ENCODE data around the gene CCND2. TPM values are rescaled to one million over a fixed set of nuclear protein-coding genes. Genes with fewer than 3 reads are reported as not detected.
A peak's percentile ranks its signal among the peaks of the same experiment; 100 is the strongest.

The CCND2 gene
- total RNA-seq, 1 donor from 2014 or later = 57.7 TPM

DNA sequence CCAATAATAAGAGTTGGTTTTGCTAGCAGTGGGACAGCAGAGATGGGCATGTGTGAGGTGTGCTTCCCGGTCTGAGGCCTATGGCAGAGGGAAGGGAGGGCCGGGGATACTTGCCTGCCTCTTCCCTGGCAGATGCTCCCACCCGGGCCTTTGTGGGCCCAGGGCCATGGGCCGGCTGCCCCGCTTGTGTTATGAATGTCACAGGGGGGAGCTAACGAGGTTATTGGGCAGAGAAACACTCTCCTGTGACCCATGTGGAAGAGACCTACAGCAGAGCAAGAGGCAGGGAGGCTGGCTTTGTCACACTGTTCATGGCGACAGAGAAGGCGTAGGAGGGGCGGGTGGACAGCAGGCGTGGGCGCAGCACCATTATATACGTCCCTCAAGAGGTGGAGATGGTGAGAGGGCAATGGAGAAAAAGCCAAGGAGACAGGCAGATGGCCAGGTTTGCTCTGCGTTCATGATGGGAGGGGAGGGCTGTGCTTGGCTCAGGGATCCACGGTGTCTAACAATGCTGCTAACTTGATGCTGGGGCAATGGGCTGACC lies 13.3 kb downstream of the CCND2 start:
- intact Hi-C loops (cut with DNase I) = no loop called here
- Histone ChIP-seq H3K27ac (no peak overlapping the region), H3K27me3 (ENCODE audit: low read depth) (no peaks in the 10 kb centered on the region), H3K9me3 (no peaks in the 10 kb centered on the region), H3K4me1 (peaks cover 21% of the 10 kb centered on the region), H3K4me3 (no peak overlapping the region), H3K36me3 (peaks cover 88% of the 10 kb centered on the region)
- DNase-seq (no peak), ATAC-seq (no peak)
- TF ChIP-seq, protein P1, sequence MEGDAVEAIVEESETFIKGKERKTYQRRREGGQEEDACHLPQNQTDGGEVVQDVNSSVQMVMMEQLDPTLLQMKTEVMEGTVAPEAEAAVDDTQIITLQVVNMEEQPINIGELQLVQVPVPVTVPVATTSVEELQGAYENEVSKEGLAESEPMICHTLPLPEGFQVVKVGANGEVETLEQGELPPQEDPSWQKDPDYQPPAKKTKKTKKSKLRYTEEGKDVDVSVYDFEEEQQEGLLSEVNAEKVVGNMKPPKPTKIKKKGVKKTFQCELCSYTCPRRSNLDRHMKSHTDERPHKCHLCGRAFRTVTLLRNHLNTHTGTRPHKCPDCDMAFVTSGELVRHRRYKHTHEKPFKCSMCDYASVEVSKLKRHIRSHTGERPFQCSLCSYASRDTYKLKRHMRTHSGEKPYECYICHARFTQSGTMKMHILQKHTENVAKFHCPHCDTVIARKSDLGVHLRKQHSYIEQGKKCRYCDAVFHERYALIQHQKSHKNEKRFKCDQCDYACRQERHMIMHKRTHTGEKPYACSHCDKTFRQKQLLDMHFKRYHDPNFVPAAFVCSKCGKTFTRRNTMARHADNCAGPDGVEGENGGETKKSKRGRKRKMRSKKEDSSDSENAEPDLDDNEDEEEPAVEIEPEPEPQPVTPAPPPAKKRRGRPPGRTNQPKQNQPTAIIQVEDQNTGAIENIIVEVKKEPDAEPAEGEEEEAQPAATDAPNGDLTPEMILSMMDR (IDR thresholded peaks at IDR 0.05) = no peak

DNA sequence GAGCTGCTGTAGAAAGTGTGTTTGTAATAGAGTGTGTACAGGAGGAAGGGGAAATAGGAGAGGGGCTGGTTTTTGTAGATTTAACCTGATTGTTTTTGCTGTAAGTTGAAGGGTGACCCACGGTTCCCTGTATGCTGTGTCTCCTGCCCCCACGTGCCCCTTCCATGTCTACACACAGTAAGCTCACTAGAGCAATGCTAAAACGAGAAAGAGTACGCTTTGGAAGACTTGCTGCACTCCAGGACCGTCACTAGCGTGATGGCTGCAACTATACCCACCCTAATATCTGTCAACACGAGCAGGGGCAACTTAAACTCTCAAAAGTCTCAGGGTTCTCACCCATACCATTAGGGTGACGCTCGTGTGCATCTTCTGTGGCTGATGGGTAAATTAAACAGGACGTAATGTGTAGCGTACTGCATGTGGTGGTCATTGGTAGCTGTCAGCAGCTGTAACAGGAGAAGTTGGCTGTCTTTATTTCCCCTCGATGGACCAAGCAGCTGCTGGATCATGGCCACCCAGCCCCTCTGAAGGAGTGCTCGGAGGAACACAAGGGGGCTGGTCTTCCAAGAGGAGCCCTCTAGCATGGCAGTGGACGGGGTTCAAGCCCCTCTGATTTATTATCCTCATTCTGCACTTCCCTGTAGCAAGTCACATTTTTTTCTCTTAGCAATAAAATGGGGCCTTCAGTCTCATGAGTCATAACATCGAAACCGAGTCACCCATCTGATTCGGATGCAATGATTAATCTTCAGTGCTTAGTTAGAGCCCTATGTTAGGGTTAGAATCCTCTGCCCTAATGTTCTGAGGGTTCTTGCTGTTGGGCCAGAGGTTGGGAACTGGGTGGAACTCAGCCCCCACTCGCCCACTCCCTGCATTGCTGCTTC lies 14.0 kb downstream of the CCND2 start:
- Histone ChIP-seq H3K4me1 (peaks cover 21% of the 10 kb centered on the region), H3K27ac (peak overlapping the region; percentile 73), H3K27me3 (ENCODE audit: low read depth) (no peaks in the 10 kb centered on the region), H3K4me3 (no peak overlapping the region), H3K9me3 (no peaks in the 10 kb centered on the region), H3K36me3 (peaks cover 87% of the 10 kb centered on the region)
- DNase-seq = no peak
- ATAC-seq = peak; percentile 15 to 18
- TF ChIP-seq, protein P1 (IDR thresholded peaks at IDR 0.05) = no peak
- intact Hi-C loops (cut with DNase I) = no loop called here

DNA sequence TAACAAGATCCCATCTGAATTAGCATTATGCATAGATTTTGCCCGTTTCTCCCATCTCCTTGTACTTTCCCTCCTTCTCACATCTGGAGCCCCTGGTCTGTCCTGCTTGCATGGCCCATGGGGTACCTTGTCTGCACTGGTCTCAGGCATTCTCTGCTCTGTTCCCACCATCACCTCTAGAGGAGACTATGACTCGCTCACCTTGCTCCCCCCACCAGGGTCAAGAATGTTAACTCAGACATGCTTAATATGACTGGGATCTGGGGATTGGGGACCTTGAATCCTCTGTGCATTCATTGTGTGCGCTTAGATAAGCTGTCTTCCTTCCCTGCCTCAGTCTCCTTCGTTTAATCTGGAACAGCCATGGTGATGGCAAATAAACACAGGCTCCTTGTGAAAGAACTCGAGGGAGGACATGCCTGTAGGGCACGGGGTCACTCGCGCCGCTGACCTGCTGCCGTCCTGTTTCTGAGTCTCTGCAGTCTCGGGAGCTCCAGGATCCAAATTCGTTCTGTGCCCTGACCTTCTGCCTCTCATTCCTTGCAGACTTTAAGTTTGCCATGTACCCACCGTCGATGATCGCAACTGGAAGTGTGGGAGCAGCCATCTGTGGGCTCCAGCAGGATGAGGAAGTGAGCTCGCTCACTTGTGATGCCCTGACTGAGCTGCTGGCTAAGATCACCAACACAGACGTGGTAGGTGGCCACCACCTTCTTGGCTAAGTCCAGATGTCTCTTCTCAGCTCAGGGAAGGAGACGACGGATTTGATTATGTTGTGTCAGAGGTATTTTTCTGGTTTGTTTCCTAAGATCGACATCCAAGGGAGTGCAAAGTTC lies 15.0 kb downstream of the CCND2 start:
- Histone ChIP-seq H3K4me3 (peak overlapping the region; percentile 16), H3K27me3 (ENCODE audit: low read depth) (no peaks in the 10 kb centered on the region), H3K27ac (peak overlapping the region; percentile 73), H3K36me3 (peaks cover 87% of the 10 kb centered on the region), H3K9me3 (no peaks in the 10 kb centered on the region), H3K4me1 (peaks cover 21% of the 10 kb centered on the region)
- DNase-seq = no peak
- TF ChIP-seq, protein P1 (IDR thresholded peaks at IDR 0.05) = no peak
- intact Hi-C loops (cut with DNase I) = no loop called here
- ATAC-seq = peak; percentile 45 to 47

DNA sequence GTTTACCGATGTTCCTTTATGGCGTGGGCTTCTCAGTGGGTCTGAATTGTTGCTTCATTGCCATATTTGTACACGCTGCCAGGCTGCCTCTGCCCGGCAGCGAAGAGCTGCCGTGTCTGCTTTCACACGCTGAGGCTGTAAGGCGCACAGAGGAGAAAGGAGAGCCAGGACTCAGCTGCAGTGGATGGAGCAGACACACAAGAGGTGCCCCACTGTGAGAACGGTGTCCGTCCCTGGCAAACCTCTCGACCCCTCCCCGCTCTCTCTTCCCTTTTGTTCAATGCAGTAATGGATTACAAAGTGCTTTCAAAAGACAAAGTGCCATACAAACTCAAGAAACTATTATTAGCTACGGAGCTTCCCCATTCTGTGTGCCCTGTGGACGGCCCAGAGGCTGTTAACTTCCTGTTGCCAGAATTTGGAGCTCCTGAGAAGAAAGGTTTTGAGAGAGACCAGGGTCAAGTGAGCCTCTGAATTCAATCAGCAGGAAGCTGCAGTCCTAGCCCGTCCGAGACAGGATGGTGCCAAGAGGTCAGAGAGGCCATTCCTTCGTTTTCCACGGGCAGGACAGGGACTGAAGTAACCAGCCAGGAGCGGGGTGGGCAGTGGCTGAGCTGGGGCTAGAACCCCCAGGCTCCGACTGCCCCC lies 15.8 kb downstream of the CCND2 start:
- ATAC-seq (peak; percentile 38 to 66), DNase-seq (no peak)
- TF ChIP-seq, protein P1 (IDR thresholded peaks at IDR 0.05) = no peak
- intact Hi-C loops (cut with DNase I) = no loop called here
- peaks cover 80% of the 10 kb centered on the region for H3K36me3 ChIP-seq
- H3K4me1 ChIP-seq = peaks cover 21% of the 10 kb centered on the region
- H3K4me3 ChIP-seq = peak overlapping the region; percentile 16
- no peaks in the 10 kb centered on the region for H3K27me3 ChIP-seq (ENCODE audit: low read depth)
- peak overlapping the region; percentile 73 for H3K27ac ChIP-seq
- no peaks in the 10 kb centered on the region for H3K9me3 ChIP-seq

Measured in lower lobe of right lung (tissue), 2 donors.